Esophagus squamous epithelium (tissue), 4 donors: Measurements from ENCODE around the gene CDC23.

Experiments used
- CTCF ChIP-seq, 6 experiments: fragments of 450-650 bp in 4 of 6; fragments of 200-600 bp in 2 of 6; sonication (generic) in 2 of 6; IDR thresholded peaks; one replicate each; pipeline ENCODE4 v1.5.1; 2016 to 2019; ENCODE audit warnings: antibody characterized with exemption in 6 of 6, mild to moderate bottlenecking in 4 of 6, moderate library complexity in 4 of 6
- POLR2A ChIP-seq, 4 donors: fragments of 450-650 bp; IDR thresholded peaks; one replicate each; pipeline ENCODE4 v1.6.1; 2017; ENCODE audit warnings: antibody characterized with exemption in 4 of 4, mild to moderate bottlenecking in 4 of 4, moderate library complexity in 3 of 4

GRCh38 chr5:138169124-138169523 is 44.0 kb downstream of the CDC23 start:
- TF ChIP-seq CTCF (IDR thresholded peaks at IDR 0.05) (no peak), POLR2A (IDR thresholded peaks at IDR 0.05) (no peak)
